CD4-positive, alpha-beta T cell treated with Interleukin-10 for 1 hour (primary cell): ENCODE measurements around the gene DDAH1.

ENCODE experiments used
- DNase-seq: peaks from one replicate; pipeline ENCODE4 v3.0.0-alpha.2; 2020

Gene DDAH1

DNA sequence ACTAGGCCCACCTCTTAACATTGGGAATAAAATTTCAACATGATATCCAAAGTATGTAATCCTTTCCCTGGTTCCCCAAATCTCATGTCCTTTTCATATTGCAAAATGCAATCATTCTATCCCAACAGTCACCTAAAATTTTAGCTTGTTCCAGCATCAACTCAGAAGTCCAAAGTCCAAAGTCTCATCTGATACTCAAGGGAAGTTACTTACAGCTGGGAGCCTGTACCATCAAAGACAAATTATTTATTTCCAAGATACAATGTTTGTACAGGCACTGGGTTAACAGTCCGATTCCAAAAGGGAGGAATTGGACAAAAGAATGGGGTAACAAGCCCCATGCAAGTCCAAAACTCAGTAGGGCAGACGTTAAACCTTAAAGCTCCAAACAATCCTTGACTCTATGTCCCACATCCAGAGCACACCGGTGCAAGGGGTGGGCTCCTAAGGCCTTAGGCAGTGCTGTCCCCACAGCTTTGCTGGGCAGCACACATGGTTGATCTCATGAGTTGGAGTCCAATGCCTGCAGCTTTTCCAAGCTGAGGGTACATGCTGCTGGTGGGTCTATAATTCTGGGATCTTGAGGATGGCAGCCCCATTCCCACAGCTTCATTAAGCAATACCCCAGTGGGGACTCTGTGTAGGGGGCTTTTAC, 78.8 kb downstream of the DDAH1 start:
- DNase-seq, result no peak

GRCh38 chr1:85379203-85380136, 85.5 kb downstream of the DDAH1 start:
- no peak for DNase-seq

DNA sequence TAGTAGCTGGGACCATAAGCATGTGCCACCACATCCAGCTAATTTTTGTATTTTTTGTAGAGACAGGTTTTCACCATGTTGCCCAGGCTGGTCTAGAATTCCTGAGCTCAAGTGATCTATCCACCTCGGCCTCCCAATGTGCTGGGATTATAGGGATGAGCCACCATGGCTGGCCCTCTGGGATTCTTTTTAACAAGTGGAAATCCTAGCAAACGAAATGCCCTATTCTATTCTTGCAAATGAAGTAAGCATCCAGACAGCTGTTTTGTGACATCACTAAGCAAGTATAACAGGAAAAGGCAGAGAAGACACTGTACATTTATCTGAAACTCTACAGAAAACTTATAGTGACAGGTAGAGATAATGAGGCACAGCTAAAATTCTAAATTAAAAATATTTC, 86.4 kb downstream of the DDAH1 start:
- no peak for DNase-seq

GRCh38 chr1:85376356-85376755, 88.6 kb downstream of the DDAH1 start:
- no peak for DNase-seq

DNA sequence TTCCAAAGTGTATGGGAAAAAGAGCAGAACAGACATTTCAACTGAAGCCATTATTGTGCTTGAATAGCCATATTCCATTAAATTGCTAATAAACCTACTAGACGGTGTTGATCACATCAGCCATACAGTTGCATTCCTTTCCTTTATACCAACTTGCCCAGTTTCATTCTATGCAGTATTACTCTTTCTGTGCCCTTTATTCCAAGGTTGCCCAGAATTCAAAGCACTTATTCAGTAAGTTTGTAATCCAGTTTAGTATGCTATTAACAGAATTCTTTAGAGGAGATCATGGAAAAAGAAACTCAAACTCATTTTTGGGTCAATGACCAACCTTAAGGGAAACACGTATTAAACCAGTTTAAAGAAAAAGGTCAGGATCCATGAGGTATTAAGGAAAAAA, 89.5 kb downstream of the DDAH1 start:
- no peak for DNase-seq

GRCh38 chr1:85374160-85374559, 90.8 kb downstream of the DDAH1 start:
- DNase-seq, result no peak

- no peak for DNase-seq
Observed at GRCh38 chr1:85373378-85373708, 91.6 kb downstream of the DDAH1 start.

GRCh38 chr1:85372683-85373377, 92.1 kb downstream of the DDAH1 start:
- DNase-seq, result no peak

DNA sequence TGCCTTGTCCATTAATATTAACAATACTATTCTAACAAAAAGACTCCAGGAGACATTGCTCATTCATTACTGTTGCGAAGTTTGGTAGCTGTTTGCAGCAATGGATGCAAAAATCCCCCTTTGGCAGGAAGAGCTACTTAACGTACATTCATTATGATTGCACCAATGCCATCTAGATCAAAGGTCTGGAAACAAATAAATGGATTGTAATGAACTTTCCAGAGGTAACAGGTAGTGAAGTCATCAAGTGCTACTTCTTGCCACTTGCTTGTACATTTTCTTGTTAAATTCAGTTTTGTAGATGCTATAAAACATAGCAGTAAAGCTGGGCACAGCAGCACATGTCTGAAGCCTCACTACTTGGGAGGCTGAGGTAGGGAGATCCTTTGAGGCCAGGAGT, 93.9 kb downstream of the DDAH1 start:
- no peak for DNase-seq

DNA sequence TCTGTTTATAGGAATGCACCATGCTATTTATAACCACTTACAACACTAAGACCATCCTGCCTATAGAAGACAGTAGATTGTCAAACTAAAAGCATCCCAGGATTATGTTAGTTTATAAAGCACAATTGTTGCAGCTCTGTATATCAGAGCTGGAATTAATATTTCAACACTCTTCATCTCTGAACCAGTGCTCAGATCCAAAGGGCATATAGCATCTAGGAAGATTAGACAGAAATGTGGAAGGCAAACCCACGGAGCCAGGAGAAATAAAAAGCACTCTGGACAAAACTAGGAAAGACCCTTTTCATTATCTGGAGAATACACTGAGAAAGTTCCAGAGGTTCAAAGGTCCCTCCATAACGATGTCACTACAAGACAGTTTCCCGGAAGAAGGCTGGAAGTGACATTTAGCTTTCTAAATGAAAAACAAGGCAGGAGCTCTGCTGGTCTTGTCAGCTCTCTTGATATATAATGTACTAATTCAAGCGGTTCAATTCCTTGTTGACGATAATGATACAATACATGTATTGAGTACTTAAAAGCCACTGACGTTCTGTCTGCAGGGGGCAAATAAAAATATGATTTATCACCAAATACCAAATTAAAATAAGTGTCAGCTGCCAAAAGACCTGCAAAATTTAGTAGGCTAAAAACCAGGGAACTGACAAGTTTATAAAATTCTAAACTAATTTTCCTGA, 96.7 kb downstream of the DDAH1 start:
- no peak for DNase-seq

GRCh38 chr1:85366391-85367170, 98.4 kb downstream of the DDAH1 start:
- DNase-seq, result no peak

GRCh38 chr1:85365851-85366250, 99.1 kb downstream of the DDAH1 start:
- no peak for DNase-seq

DNA sequence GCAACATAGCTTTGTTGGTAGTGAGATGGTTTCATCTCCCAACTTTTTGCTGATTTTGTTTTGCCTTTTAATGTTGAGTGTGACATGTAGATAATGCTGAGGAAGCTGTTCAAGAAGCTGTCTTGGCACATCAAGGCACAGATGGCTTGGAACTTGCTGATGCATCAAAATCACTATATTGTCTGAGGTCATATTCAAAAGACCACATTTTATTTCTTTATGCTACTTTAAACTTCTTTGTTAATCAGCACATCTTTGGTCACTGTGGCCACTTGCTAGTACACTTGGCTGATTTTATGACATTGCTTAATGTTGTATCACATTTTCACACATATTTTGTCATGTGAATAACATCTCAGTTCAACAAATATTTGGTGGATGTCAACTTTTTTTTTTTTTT, 101.4 kb downstream of the DDAH1 start:
- no peak for DNase-seq

- DNase-seq, result no peak
Observed at GRCh38 chr1:85363092-85363491, 101.9 kb downstream of the DDAH1 start.

GRCh38 chr1:85361606-85362296, 103.2 kb downstream of the DDAH1 start:
- no peak for DNase-seq

DNA sequence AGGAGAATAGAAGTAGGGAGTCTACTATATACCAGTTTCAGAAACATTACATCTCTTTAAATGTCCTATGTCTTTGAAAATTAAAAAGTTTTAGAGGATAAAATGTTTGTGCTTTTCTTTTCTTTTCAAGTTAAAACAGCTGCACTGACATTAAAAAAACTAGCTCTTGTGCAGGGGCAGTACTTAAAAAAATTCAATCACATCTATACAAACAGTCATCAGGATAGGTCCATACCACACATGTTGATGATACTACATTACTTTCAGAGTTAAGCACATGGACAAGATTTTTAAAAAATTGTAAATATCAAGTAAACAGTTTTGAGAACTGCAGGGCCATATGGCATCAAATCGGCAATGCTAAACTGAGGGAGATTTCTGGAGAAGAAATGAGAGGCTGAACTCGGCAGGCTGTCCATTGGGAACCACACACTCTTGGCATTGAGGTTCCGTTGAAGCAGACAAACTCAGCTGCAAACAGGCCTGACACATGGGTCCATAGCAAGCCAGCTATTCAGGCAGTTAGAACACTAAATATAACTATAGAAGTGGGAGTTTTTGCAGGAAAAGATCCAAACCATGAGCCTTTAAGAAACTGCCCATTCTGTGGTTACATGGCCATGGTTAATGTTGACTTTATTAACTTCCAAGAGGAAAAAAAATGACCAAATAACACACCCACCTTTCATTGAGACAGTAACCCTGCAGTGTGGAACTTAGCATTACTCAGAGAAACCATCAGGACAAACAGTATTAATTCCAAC, 104.0 kb downstream of the DDAH1 start:
- DNase-seq, result no peak

DNA sequence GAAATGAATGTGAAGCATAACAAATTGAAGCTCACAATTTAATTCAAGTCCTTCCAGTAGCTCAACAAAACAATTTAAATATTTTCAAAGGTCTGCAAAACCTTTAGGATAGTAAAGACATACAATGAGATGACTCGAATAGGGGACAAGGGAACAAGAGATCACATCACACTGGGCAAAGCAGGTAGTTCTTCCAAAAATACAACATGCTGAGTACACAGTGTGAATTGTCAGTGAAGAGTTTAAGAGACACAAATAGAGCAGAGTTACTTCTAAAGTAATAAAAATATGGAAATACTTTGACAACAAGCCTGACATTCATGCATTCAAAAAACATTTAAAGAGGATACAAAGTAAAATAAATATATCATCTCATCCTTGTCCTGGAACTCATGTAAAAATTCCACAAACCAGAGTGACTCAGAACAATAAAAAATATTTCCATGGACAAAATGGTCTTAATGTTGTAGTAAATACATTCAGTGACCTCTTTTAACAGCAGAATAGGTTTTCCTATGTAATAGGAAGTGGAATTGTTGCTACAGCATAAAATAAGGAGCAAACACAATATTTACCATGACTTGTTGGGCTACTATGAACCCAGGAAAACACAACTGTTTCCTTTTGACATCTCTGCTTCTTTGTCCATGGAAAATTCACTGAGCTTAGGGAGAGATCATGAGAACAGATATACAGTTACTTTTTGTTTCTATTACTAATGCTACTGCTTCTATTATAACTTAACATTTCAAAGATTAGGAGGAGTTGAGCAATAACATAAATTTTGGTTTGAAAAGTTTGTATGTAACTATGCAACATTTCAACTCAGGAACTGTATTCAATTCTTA, 104.9 kb downstream of the DDAH1 start:
- no peak for DNase-seq

GRCh38 chr1:85358702-85359438, 106.1 kb downstream of the DDAH1 start:
- no peak for DNase-seq

- no peak for DNase-seq
Observed at GRCh38 chr1:85357817-85358216, 107.1 kb downstream of the DDAH1 start.
